Keratinocyte (primary cell): ENCODE data around the gene FOXL2.

ENCODE experiments used
- EZH2 ChIP-seq: IDR thresholded peaks from one replicate; pipeline ENCODE4 v1.6.1; 2012; ENCODE audit warnings: inconsistent platforms, mild to moderate bottlenecking, low read length, moderate library complexity
- TF ChIP-seq, protein P1 (sequence below), 3 experiments: IDR thresholded peaks in 1 of 3; conservative IDR thresholded peaks in 1 of 3; optimal IDR thresholded peaks in 1 of 3; 2 replicates in 2 of 3; 3 replicates in 1 of 3; pipeline versions ENCODE3 to v1.5.1; 2011; ENCODE audit warnings: low read length in 3 of 3, mild to moderate bottlenecking in 3 of 3, moderate library complexity in 2 of 3, control low read depth in 1 of 3, inconsistent platforms in 1 of 3; ENCODE audit not compliant: insufficient read depth in 2 of 3; ENCODE audit errors: extremely low read depth in 1 of 3

DNA sequence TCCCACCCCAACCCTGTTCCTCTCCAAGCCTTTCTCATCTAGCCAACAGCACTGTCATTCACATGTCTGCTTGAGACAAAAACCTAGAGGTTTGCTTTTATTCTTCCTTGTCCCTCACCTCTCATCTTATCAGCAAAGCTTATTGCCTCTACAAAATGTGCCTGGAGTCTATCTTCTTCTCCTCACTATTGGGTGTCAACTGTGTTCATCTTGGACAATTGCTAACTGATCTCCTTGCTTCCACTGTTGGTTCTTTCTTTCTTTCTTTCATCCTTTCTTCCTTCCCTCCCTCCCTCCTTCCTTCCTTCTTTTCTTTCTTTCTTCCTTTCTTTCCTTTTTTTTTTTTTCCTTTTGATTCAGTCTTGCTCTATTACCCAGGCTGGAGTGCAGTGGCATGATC lies 48.2 kb downstream of the FOXL2 start:
- no peak for TF ChIP-seq EZH2
- TF ChIP-seq, protein P1, sequence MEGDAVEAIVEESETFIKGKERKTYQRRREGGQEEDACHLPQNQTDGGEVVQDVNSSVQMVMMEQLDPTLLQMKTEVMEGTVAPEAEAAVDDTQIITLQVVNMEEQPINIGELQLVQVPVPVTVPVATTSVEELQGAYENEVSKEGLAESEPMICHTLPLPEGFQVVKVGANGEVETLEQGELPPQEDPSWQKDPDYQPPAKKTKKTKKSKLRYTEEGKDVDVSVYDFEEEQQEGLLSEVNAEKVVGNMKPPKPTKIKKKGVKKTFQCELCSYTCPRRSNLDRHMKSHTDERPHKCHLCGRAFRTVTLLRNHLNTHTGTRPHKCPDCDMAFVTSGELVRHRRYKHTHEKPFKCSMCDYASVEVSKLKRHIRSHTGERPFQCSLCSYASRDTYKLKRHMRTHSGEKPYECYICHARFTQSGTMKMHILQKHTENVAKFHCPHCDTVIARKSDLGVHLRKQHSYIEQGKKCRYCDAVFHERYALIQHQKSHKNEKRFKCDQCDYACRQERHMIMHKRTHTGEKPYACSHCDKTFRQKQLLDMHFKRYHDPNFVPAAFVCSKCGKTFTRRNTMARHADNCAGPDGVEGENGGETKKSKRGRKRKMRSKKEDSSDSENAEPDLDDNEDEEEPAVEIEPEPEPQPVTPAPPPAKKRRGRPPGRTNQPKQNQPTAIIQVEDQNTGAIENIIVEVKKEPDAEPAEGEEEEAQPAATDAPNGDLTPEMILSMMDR (optimal IDR thresholded peaks at IDR 0.05 in 1 of 3, IDR thresholded peaks at IDR 0.05 in 1 of 3, conservative IDR thresholded peaks at IDR 0.05 in 1 of 3; ENCODE audit: extremely low read depth in 1 of 3, insufficient read depth in 2 of 3, low read length in 3 of 3), result no peak
